HG02870 (cell line): ENCODE measurements around the gene UBAP2.
"Not testable (repeated sequence)": the region's sequence is repeated elsewhere in the genome, so short reads cannot be mapped to it uniquely, and the experiment has no call there.

ENCODE experiments used
- ATAC-seq: cut with Tn5 transposase; IDR thresholded peaks from one replicate; pipeline ENCODE4 v1.9.1; 2021; ENCODE audit warnings: mild to moderate bottlenecking, moderate library complexity; ENCODE audit not compliant: unreplicated experiment

Gene UBAP2

DNA sequence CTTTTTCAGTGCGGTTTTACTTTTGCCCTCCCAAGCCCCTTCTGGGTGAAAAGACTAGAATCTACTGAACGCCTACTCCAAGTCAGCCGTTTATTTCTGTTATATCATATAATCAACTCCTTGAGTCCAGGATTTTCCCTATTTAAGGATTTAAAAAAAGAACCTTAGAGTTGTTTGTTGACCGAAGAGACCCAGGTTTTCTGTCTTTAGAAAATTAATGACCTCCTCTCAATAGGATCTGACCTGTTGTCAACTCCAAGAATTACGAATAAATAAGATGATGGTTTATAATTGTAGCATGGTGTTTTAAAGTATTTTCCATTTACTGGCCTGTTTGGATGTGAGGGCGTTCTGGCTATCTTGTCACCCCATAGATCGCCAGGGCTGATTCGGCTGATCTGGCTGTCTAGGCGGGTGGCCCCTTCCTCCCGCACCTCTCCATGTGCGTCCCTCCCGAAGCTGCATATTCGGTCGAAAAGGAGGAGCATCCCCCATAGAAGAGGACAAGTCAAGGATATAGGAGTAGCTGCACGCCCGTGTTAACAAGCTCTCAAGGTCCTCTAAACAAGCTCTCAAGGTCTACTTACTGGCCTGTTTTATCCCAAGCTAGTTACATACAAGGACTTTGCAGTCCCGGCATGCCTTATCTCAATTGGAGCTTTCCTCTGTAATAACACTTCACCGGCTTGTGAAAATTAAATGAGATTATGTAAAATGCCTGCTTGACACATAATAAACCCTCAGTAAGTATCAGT is 1.1 kb upstream of the UBAP2 start:
- ATAC-seq: no peak

DNA sequence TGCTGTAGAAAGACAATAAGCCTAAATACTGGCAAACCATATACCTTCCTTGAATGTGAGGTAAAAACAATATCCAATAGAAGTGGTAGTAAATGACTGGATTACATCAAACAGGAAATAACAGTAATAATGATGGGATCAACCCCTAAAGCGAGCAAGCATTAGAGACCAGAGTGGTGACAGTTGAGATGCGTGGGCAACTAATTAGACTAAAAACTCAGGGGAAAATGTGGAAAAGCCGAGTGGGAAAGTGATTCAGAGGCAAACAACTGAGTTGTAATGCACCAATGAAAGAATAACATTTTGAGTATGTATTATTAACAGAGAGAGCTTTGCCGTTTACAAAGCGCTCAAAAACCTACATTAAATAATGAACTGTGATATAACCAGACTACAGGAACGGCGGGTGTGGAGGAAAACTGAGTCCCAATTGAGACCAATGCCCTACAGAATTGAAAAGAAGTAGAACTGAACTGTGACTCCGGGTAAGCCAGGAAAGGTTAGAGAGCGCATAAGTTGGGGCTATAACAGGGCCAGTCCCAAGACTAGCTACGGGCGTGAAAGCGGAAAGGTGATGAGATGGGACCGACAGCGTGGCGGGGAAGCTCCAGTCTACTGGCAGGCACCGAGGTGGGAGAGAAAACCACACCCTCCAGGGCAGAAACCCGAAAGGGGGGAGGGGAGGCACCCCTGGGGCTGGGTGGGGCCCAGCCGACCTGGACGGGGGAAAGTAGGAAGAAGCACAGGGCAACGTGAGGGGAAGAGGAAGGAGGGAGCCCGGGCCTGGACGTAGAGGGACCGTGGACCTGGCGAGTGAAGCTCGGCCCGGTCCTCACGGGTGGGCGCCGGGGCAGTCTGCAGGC is 592 bp downstream of the UBAP2 start:
- ATAC-seq: peak; percentile 23

DNA sequence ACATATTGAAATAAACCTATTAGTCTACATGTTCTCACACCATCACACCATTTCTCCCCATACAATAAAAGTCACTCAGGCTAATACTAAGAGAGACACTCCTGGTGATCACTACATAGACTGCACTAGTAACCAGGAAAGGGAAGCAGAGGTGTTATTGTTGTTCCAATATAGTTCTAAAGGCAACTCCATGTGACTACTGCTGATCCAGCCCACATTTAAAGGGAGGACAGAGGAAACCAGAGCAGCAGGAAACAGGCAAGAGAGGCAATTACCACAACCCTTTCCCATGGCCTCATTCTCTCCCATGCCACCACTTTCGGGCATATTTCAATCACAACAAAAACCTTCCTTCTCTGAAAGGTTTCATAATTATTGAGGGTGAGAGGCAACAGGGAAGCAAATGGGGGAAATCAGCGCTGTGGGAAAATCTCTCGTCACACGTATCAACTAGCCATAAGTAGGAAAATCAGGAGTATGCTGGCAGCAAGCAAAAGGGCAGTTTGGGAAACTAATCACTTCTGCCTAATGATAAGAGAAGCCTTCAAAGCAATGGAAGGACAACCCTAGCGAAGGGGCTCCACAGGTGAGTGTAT is 1.8 kb downstream of the UBAP2 start:
- no peak for ATAC-seq

DNA sequence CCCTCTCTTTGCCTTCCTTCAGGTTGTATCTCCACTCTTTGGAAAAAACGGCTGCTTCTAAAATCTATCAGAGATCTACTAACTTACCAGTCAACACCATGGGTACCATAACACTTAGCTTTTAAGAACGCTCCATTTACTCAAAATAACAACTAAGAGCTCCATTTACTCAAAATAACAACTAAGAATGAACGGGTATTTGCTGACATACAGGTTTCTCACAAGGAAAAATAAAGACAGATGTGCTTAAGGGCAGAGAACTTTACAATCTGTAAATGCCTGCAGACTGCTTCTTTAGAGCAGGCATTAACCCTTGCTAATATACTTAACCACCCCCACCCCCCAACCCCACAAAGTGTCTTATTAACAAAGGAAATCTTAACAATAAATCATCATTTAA is 2.8 kb downstream of the UBAP2 start:
- ATAC-seq: no peak

DNA sequence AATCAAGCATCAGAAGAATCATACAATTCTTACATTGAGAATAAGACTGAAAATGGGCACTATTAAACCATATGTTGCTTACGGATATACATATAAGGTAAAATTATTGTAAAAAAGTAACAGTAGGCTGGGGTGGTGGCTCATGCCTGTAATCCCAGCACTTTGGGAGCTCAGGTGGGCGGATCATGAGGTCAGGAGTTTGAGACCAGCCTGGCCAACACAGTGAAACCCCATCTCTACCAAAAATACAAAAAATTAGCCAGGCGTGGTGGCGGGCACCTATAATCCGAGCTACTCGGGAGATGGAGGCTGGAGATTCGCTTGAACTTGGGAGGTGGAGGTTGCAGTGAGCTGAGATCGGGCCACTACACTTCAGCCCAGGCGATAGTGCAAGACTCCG is 6.6 kb downstream of the UBAP2 start:
- ATAC-seq: not testable (repeated sequence)

DNA sequence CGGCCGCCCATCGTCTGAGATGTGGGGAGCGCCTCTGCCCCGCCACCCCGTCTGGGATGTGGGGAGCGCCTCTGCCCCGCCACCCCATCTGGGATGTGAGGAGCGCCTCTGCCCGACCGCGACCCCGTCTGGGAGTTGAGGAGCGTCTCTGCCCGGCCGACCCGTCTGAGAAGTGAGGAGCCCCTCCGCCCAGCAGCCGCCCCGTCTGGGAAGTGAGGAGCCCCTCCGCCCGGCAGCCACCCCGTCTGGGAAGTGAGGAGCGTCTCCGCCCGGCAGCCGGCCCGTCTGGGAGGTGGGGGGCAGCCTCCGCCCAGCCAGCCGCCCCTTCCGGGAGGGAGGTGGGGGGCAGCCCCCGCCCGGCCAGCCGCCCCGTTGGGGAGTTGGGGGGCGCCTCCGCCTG is 9.8 kb downstream of the UBAP2 start:
- ATAC-seq: not testable (repeated sequence)

DNA sequence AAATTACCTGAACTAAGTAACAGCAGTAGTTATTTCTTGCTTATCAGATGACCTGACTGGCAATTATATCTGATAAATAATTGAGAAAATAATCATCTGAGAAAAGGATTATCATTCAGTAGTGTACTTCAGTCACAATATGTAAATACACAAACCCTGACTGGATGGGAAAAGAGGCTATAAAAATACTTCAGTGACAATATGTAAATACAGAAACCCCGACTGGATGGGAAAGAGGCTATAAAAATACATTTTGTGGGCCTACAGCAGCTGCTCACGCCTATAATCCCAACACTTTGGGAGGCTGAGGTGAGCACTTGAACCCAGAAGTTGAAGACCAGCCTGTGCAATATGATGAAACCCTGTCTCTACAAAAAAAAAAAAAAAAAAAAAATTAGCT is 11.1 kb downstream of the UBAP2 start:
- no peak for ATAC-seq

DNA sequence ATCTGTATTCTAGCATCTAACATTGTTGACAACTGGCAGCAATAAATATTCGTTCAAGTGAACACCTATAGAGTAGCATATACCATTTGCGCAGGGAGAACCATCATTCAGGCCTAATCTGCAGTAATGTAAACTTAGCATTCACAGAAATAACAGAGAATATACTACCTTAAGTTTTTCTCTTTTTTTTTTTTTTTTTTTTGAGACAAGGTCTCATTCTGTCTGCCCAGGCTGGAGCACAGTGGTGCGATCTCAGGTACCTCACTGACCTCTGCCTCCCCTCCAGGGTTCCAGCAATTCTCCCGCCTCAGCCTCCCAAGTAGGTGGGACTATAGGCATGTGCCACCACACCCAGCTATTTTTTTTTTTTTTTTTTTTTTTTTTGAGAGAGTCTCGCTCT is 12.1 kb downstream of the UBAP2 start:
- ATAC-seq: no peak

DNA sequence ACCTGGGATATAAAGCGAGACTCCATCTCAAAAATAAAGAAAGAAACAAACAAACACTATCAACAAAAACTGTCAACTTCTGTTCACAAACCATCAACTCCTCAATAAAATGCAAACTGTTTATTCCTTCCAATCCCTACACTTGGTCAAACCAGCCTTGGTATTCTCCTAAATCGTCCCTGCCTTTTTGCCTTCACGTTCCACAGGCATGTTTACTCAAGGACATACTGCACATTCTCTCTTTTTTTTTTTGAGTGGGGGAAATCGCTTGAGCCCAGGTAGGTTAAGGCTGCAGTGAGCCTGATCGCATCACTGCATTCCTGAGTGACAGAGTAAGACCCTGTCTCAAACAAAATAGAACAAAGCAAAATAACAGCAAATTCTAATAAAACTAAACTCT is 13.0 kb downstream of the UBAP2 start:
- ATAC-seq: no peak

DNA sequence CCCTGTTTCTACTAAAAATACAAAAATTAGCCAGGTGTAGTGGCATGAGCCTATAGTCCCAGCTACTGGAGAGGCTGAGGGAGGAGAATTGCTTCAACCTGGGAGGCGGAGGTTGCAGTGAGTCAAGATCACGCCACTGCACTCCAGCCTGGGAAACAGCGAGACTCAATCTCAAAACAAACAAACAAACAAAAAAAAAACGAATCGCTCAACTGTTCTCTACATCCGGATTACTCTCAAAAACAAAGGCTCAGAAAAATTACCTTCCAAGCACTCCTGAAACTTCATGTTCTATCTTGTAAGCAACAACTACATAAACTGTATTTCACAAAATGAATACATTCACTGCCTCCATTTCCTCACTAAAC is 14.0 kb downstream of the UBAP2 start:
- no peak for ATAC-seq

DNA sequence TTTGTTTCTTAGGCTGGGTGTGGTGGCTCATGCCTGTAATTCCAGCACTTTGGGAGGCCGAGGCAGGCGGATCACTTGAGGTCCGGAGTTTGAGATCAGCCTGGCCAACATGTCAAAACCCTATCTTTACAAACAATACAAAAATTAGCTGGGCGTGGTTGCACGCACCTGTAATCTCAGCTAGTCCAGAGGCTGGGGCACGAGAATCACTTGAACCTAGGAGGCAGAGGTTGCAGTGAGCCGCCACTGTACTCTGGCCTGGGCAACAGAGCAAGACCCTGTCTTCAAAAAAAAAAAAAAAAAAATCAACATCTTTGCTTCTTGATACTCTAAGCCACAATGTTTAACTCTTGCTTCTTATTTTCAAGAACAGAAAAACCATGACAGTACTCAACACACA is 16.1 kb downstream of the UBAP2 start:
- no peak for ATAC-seq

DNA sequence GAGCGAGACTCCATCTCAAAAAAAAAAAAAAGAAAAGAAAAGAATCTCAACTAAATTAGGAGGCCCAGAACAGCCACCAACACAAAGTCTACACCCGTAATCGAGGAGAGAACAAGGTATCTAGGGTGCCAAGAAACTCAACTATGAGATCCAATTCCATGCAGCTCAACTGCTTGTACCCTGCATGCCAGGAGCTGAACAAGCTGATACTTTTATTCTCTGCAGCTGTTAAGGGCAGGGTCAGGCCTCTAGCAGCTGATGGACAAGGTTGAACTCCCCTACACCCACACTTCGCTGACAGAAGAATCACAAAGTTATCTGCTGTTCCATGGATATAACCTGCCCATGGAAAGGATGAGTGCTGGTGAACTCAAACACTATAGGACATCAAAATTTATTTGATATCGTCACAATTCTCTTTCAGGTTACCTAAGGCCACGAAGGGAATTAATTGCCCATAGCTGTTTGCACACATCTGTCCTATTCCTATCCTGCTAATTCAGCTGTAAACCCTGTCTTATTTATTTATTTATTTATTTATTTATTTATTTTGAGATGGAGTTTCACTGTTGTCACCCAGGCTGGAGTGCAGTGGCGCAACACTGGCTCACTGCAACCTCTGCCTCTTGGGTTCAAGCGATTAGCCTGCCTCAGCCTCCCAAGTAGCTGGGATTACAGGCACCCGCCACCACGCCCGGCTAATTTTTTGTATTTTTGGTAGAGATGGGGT is 20.7 kb downstream of the UBAP2 start:
- ATAC-seq: no peak

DNA sequence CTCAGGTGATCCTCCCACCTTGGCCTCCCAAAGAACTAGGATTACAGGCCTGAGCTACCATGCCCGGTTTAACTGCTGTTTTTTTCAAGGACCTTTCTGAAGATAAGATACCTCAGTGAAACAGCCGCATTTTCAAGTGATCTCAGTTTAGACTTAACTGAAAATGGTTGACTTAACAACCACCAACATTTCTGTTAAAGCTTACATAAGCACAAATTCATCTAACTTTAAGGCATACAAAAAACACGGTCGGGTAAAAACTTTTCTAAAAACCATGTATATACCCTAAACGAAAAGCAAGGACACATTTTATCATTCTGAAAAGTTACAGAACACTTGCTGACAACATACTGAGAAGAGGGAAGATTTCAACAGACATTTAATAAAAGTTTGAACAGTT is 22.9 kb downstream of the UBAP2 start:
- ATAC-seq: no peak

DNA sequence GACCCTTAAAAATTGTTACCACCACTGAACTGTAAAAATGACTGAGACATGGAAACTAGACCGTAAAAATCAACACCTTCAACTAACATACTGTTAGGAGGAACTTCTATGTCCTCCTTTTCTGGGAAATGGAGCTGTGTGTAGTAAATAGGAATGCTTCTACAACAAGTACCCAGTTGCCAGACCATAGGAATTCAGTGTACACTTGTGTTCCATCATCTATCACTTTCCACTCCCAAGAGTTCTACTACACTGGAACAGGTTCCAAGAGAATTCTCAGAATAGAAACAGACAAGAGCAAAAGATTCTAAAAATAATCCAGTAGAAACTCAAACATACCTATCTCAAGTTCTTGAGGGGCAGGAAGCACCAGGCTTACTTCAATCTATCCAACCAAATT is 23.6 kb downstream of the UBAP2 start:
- no peak for ATAC-seq

DNA sequence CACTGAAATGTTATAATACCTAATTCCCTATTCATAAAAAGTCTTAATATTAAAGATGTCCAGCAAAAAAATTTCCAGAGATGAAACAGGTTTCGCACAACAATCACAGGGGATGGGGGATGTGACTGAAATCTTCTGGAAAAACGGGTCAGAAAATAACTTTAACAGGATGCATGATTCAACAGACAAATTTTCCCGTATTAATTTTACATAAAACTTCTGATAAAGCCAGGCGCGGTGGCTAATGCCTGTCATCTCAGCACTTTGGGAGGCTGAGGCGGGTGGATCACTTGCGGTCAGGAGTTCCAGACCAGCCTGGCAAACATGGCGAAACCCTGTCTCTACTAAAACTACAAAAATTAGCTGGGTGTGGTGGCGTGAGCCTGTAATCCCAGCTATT is 24.2 kb downstream of the UBAP2 start:
- not testable (repeated sequence) for ATAC-seq

DNA sequence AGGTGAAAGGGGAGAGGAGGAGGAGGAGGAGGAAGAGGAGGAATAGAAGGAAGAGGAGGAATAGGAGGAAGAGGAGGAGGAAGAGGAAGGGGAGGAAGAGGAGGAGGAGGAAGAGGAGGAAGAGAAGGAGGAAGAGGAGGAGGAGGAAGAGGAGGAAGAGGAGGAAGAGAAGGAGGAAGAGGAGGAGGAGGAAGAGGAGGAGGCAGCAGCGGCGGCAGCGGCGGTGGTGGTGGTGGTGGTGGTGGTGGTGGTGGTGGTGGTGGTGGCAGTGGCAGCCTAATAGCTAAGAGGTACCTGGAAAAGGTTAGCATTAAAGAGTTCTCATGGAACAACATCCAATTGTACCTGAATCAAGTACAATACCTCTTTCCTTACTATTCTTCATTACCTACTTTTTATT is 32.5 kb downstream of the UBAP2 start:
- no peak for ATAC-seq

DNA sequence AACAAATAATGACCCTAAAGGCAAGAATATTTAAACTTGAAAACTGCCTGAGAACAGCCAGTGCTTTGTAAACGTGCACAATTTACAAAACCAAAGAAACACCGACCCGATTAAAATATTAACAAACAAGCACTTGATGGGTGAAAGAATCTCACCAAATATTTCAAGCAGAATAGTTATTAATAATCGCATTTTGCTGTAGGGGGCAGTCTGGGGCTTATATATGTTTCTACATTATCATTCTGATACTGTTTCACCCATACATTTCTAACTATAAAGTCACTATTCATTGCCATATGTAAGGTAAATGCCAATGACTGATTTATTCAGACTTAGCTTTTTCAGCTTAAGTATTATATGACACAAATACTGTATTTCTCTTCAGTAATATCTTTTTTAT is 37.7 kb downstream of the UBAP2 start:
- ATAC-seq: no peak

DNA sequence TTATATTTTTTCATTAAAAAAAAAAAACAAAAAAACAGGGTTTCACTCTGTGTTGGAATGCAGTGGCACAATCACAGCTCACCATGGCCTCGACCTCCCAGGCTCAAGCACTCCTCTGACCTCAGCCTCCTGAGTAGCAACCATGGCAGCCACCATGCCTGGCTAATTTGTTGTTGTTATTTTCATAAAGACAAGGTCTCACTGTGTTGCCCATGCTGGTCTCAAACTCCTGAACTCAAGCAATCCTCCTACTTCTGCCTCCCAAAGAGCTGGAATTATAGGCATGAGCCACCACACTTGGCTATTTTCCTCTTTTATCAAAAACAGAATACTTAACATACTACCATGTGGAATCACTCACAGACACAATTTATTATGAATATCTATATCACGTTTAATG is 46.7 kb downstream of the UBAP2 start:
- no peak for ATAC-seq

DNA sequence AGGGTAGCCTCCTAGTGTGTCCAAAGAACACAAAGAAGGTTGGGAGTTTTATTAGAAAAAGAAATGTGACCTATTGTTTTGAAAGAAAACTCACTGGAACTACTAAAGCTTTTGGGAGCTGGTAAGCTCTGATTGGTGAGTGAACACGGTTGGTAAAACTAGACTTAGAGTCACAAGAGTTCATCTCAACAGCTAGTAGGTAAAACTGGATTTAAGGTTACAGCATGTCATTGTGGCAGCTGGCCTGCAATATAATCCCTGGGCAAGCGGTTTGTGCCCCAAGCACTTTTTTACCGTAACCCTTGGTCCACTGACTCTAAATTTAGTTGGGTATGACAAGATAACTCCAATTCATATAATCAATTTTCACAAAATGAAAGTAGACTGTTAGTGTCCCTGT is 47.4 kb downstream of the UBAP2 start:
- no peak for ATAC-seq

DNA sequence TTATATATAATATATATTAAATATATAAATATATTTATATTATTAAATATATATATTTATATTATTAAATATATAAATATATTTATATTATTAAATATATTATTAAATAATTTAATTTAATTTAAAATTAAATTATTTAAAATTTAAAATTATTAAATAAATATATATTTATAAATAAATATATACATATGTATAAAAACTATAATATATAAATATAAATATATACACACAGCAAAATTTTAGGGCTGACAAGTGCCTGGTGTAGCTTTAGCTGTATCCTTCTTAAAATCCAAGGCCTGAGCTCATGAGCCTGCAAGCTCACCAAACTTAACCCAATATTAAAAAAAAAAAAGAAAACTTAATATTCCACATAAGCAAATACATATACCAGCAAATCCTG is 53.2 kb downstream of the UBAP2 start:
- no peak for ATAC-seq

DNA sequence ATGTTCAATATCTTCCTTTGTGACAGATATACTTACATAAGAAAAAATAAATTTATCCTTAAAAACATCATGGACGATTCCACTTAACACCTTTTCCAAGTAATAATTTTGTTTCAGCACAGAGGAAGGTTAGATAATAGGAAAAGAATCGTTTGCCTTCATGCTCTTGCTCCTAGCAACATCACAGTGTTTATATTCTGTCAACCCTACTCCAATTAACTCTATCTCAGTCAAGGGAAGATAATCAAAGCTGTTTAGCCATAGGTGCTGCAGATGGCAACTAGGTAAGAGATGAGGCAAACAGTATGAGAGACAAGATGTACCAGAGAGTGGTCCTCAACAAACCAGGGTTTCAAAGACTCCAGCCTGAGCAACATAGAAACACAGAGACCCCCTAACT is 55.6 kb downstream of the UBAP2 start:
- ATAC-seq: no peak
